Esophagus squamous epithelium (tissue), 5 donors: ENCODE measurements around the gene ZNF32. TPM values are rescaled to one million over a fixed set of nuclear protein-coding genes. Genes with fewer than 3 reads are reported as not detected.

Source experiments
- DNase-seq: peaks from one replicate; lab custom pipeline; 2025; lab: John Stamatoyannopoulos, UW
- H3K27ac ChIP-seq, 4 donors: fragments of 200-600 bp; sonication (generic); one replicate each; pipeline ENCODE4 v1.5.1; 2016 to 2019; ENCODE audit warnings: mild to moderate bottlenecking in 1 of 4
- H3K27me3 ChIP-seq, 4 donors: fragments of 200-600 bp; sonication (generic); 1 replicate in 3 of 4; 2 replicates in 1 of 4; pipeline versions ENCODE4 v1.5.1 to v1.6.0; 2017 to 2021; ENCODE audit warnings: antibody characterized with exemption in 1 of 4
- H3K36me3 ChIP-seq, 3 donors: fragments of 200-600 bp; sonication (generic); one replicate each; pipeline ENCODE4 v1.5.1; 2016 to 2019
- H3K4me1 ChIP-seq, 3 donors: fragments of 200-600 bp; sonication (generic); one replicate each; pipeline ENCODE4 v1.5.1; 2017 to 2019
- H3K4me3 ChIP-seq, 4 donors: fragments of 200-600 bp; sonication (generic); 1 replicate in 3 of 4; 2 replicates in 1 of 4; pipeline ENCODE4 v1.5.1; 2016 to 2019; ENCODE audit warnings: mild to moderate bottlenecking in 2 of 4, moderate library complexity in 1 of 4
- H3K9me3 ChIP-seq, 3 donors: fragments of 200-600 bp; sonication (generic); one replicate each; pipeline ENCODE4 v1.5.1; 2016 to 2019
- POLR2A ChIP-seq, 4 donors: fragments of 450-650 bp; IDR thresholded peaks; one replicate each; pipeline ENCODE4 v1.6.1; 2017; ENCODE audit warnings: antibody characterized with exemption in 4 of 4, mild to moderate bottlenecking in 4 of 4, moderate library complexity in 3 of 4
- WGBS, 2 donors: methylation state at CpG; one replicate each; pipeline ENCODE4 v1.1.5; 2018; 5-methylcytosine and 5-hydroxymethylcytosine counted together
- intact Hi-C: fragments of 100-400 bp; cut with DNase I; formaldehyde crosslinking; loops from one replicate; pipeline ENCODE4 v1.15.0; 2022
- total RNA-seq, 4 donors: library from RNA; depleted of rRNA; stranded (reverse); fragments of >200 nt; gene quantifications; one replicate each; pipeline ENCODE4 v1.1.0, GENCODE V29; 2016
- TF ChIP-seq, protein P1 (sequence below), 6 experiments: fragments of 450-650 bp in 4 of 6; fragments of 200-600 bp in 2 of 6; sonication (generic) in 2 of 6; IDR thresholded peaks; one replicate each; pipeline ENCODE4 v1.5.1; 2016 to 2019; ENCODE audit warnings: antibody characterized with exemption in 6 of 6, mild to moderate bottlenecking in 4 of 6, moderate library complexity in 4 of 6
- donor health status: DM: yes; HTN: yes; CAD: no.

Gene ZNF32
- total RNA-seq, 4 donors from 2014 or later: 10.1 to 38.0 (median 19.3) TPM

DNA sequence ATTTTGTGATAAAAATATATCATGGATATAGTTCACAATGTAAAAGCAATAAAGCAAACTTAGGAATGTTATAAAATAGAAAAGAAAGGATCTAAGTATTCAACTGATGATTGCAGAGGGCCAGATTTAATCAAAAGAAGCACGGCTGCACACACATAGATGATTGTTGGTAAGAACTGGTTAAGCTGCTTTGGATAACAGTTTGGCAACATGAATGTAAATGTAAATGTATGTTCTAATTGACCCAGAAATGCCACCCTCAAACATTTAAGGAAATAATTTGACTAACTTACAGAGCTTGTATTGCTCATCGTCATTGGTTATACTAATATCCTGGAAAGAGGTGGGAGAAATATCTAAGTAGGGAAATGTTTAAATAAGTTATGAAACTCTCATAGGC lies 29.3 kb downstream of the ZNF32 start:
- 40 to 59% methylated on average over 2 of the region's 2 CpGs for WGBS, 2 donors
- intact Hi-C loops: no loop called here
- H3K27ac ChIP-seq: no peak overlapping the region
- peaks cover 0 to 45% (median 27%) of the 10 kb centered on the region in 3 donors for H3K9me3 ChIP-seq
- peaks cover 4 to 28% (median 13%) of the 10 kb centered on the region in 3 donors for H3K36me3 ChIP-seq
- H3K27me3 ChIP-seq: no peaks in the 10 kb centered on the region
- no peak for DNase-seq
- H3K4me1 ChIP-seq: peaks cover 0 to 15% (median 0%) of the 10 kb centered on the region in 3 donors
- TF ChIP-seq, protein P1, sequence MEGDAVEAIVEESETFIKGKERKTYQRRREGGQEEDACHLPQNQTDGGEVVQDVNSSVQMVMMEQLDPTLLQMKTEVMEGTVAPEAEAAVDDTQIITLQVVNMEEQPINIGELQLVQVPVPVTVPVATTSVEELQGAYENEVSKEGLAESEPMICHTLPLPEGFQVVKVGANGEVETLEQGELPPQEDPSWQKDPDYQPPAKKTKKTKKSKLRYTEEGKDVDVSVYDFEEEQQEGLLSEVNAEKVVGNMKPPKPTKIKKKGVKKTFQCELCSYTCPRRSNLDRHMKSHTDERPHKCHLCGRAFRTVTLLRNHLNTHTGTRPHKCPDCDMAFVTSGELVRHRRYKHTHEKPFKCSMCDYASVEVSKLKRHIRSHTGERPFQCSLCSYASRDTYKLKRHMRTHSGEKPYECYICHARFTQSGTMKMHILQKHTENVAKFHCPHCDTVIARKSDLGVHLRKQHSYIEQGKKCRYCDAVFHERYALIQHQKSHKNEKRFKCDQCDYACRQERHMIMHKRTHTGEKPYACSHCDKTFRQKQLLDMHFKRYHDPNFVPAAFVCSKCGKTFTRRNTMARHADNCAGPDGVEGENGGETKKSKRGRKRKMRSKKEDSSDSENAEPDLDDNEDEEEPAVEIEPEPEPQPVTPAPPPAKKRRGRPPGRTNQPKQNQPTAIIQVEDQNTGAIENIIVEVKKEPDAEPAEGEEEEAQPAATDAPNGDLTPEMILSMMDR (IDR thresholded peaks at IDR 0.05): no peak
- TF ChIP-seq POLR2A (IDR thresholded peaks at IDR 0.05): no peak
- H3K4me3 ChIP-seq: no peak overlapping the region

DNA sequence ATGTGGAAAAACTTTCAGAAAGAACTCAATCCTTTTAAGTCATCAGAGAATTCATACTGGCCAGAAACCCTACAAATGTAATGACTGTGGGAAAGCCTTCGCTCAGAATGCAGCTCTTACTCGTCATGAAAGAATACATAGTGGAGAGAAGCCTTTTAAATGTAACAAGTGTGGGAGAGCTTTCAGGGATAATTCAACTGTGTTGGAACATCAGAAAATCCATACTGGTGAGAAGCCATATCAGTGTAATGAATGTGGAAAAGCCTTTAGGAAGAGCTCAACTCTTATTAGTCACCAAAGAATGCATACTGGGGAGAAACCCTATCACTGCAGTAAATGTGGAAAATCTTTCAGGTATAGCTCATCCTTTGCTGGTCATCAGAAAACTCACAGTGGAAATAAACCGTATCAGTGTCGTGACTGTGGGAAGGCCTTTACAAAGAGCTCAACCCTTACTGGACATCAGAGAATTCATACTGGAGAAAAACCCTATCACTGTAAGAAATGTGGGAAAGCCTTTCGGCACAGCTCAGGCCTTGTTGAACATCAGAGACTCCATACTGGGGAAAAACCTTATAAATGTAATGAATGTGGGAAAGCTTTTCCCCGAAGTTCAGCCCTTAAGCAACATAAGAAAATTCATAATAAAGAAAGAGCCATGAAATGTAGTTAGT lies 31.8 kb downstream of the ZNF32 start:
- no peak for TF ChIP-seq POLR2A (IDR thresholded peaks at IDR 0.05)
- TF ChIP-seq, protein P1 (IDR thresholded peaks at IDR 0.05): no peak
- 79 to 89% methylated on average over 6 of the region's 6 CpGs for WGBS, 2 donors
- H3K4me3 ChIP-seq: no peak overlapping the region
- no peak overlapping the region for H3K27ac ChIP-seq
- peaks cover 0 to 54% (median 27%) of the 10 kb centered on the region in 3 donors for H3K9me3 ChIP-seq
- no peaks in the 10 kb centered on the region for H3K27me3 ChIP-seq
- DNase-seq: no peak
- intact Hi-C loops: no loop called here
- peaks cover 0 to 10% (median 0%) of the 10 kb centered on the region in 3 donors for H3K4me1 ChIP-seq
- H3K36me3 ChIP-seq: peaks cover 4 to 48% (median 13%) of the 10 kb centered on the region in 3 donors

DNA sequence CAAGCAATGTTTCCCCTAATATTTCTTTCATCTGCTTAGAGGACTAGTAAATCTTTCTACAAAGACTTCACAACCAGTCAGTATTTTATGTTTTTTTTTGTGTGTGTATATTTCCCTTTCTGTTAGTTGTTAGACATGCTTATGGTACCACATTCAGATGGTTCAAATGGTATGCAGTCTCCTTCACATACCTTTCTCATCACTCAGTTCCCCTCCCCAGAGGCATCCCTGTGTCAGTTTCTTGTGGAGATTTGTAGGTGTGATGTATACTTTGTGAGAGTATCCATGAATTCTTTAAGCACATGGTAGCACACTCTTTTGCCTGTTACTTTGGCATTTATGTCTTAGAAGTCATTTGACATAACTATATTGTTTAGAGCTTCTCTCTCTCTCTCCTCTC lies 38.0 kb downstream of the ZNF32 start:
- no peak for DNase-seq
- Histone ChIP-seq H3K4me3 (no peak overlapping the region), H3K9me3 (peaks cover 0 to 20% (median 5%) of the 10 kb centered on the region in 3 donors), H3K4me1 (peaks cover 0 to 13% (median 5%) of the 10 kb centered on the region in 3 donors), H3K36me3 (peaks cover 3 to 67% (median 4%) of the 10 kb centered on the region in 3 donors), H3K27ac (no peak overlapping the region), H3K27me3 (no peaks in the 10 kb centered on the region)
- intact Hi-C loops: no loop called here
- TF ChIP-seq, protein P1 (IDR thresholded peaks at IDR 0.05): no peak
- no peak for TF ChIP-seq POLR2A (IDR thresholded peaks at IDR 0.05)

DNA sequence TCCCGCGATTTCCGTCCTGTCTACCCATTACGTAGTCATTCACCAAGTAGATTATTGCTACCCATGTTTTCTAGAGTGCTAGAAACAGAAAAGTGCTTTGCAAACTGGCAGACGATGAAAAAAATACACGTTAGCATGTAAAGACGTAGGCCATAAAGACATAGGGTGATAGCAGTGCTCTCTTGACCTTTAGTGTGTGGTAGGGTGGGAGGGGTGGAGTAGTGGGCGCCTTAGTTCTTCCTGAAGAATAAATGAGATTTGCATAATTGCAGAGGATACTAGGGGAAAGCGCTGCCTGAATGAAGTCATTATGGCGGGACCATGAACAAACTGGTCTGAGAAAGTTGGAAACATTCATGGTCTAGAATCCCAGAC lies 41.5 kb downstream of the ZNF32 start:
- H3K36me3 ChIP-seq: peaks cover 0 to 37% (median 0%) of the 10 kb centered on the region in 3 donors
- intact Hi-C loops: no loop called here
- H3K27me3 ChIP-seq: no peaks in the 10 kb centered on the region
- 68 to 72% methylated on average over 10 of the region's 10 CpGs for WGBS, 2 donors
- DNase-seq: no peak
- peak overlapping the region; percentile 83 to 95 (median 89) for H3K4me3 ChIP-seq
- no peak overlapping the region for H3K27ac ChIP-seq
- H3K9me3 ChIP-seq: no peaks in the 10 kb centered on the region
- TF ChIP-seq POLR2A (IDR thresholded peaks at IDR 0.05): no peak
- TF ChIP-seq, protein P1 (IDR thresholded peaks at IDR 0.05): no peak
- H3K4me1 ChIP-seq: peaks cover 0 to 13% (median 5%) of the 10 kb centered on the region in 3 donors
